HepG2 (cell line): ENCODE results near the gene FMO2.

Source experiments
- MEIS1 ChIP-seq: sonication (generic); formaldehyde crosslinking; IDR thresholded peaks from 2 replicates; pipeline ENCODE4 v1.9.0; 2021; ENCODE audit warnings: mild to moderate bottlenecking, missing genetic modification reagents, moderate library complexity, borderline replicate concordance
- MTA3 ChIP-seq: sonication (generic); formaldehyde crosslinking; IDR thresholded peaks from 2 replicates; pipeline ENCODE4 v1.4.0; 2020; ENCODE audit warnings: missing genetic modification reagents
- NONO ChIP-seq, 2 experiments: fragments of 450-650 bp in 1 of 2; sonication (generic) in 1 of 2; formaldehyde crosslinking in 1 of 2; IDR thresholded peaks in 1 of 2; conservative IDR thresholded peaks in 1 of 2; 2 replicates each; pipeline versions ENCODE4 v1.6.1 to v1.8.0; 2017 to 2022; ENCODE audit warnings: mild to moderate bottlenecking in 1 of 2, missing genetic modification reagents in 1 of 2, moderate library complexity in 1 of 2
- NR1H2 ChIP-seq: sonication (generic); formaldehyde crosslinking; IDR thresholded peaks from 2 replicates; pipeline ENCODE4 v1.8.1; 2022; ENCODE audit warnings: low read depth, missing genetic modification reagents, borderline replicate concordance
- POLR2AphosphoS5 ChIP-seq: IDR thresholded peaks from 2 replicates; pipeline ENCODE4 v1.6.1; 2012; ENCODE audit warnings: low read depth, low read length
- PTBP1 ChIP-seq: fragments of 200-400 bp; formaldehyde crosslinking; IDR thresholded peaks from 2 replicates; pipeline ENCODE4 v1.6.1; 2018; ENCODE audit warnings: low read length, low read depth; ENCODE audit not compliant: poor library complexity, severe bottlenecking
- TCF7L2 ChIP-seq: IDR thresholded peaks from 2 replicates; pipeline ENCODE4 v1.6.1; 2011; ENCODE audit warnings: mild to moderate bottlenecking, low read depth, low read length, moderate library complexity
- ZNF121 ChIP-seq: sonication (generic); formaldehyde crosslinking; IDR thresholded peaks from 2 replicates; pipeline ENCODE4 v1.5.0; 2020; ENCODE audit warnings: mild to moderate bottlenecking, missing genetic modification reagents
- TF ChIP-seq, protein P1 (sequence below): sonication (generic); formaldehyde crosslinking; IDR thresholded peaks from 2 replicates; pipeline ENCODE4 v1.5.1; 2020; ENCODE audit warnings: missing genetic modification reagents, mild to moderate bottlenecking, borderline replicate concordance
- TF ChIP-seq, protein P2 (sequence below): sonication (generic); formaldehyde crosslinking; IDR thresholded peaks from 2 replicates; pipeline ENCODE4 v1.4.0; 2020; ENCODE audit warnings: missing genetic modification reagents, borderline replicate concordance
- TF ChIP-seq, protein P3 (sequence below): sonication (generic); formaldehyde crosslinking; conservative IDR thresholded peaks from 2 replicates; pipeline ENCODE4 v1.8.0; 2022; ENCODE audit warnings: low read depth, missing genetic modification reagents
- TF ChIP-seq, protein P4 (sequence below): sonication (generic); formaldehyde crosslinking; IDR thresholded peaks from 2 replicates; pipeline ENCODE4 v1.5.0; 2020; ENCODE audit warnings: mild to moderate bottlenecking, missing genetic modification reagents, moderate library complexity
- TF ChIP-seq, protein P5 (sequence below): sonication (generic); formaldehyde crosslinking; IDR thresholded peaks from 2 replicates; pipeline ENCODE4 v1.9.0; 2021; ENCODE audit warnings: missing genetic modification reagents, borderline replicate concordance

DNA sequence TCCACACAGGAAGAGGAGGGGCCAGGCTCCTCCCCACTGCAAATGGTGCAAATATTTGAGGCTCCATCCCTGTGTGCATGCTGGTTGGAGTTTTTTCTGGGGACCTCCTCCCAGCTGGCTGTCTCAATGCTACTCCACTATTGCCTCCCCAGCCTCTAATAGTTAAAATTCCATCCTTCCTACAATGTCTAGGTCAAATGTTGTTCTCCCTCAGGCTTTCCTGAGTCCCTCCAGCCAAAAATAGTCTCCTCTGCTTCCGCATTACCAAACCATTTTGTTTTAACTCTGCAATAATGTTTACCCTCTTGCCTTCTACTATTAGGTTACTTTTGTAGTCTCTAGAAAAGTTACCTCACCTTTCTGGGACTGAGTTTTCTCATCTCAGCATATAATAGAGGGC lies 33.6 kb downstream of the FMO2 start:
- no peak for TF ChIP-seq PTBP1
- TF ChIP-seq ZNF121: no peak
- TF ChIP-seq, protein P1, sequence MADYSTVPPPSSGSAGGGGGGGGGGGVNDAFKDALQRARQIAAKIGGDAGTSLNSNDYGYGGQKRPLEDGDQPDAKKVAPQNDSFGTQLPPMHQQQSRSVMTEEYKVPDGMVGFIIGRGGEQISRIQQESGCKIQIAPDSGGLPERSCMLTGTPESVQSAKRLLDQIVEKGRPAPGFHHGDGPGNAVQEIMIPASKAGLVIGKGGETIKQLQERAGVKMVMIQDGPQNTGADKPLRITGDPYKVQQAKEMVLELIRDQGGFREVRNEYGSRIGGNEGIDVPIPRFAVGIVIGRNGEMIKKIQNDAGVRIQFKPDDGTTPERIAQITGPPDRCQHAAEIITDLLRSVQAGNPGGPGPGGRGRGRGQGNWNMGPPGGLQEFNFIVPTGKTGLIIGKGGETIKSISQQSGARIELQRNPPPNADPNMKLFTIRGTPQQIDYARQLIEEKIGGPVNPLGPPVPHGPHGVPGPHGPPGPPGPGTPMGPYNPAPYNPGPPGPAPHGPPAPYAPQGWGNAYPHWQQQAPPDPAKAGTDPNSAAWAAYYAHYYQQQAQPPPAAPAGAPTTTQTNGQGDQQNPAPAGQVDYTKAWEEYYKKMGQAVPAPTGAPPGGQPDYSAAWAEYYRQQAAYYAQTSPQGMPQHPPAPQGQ (CRISPR knock-in tag): no peak
- no peak for TF ChIP-seq TCF7L2
- TF ChIP-seq, protein P2, sequence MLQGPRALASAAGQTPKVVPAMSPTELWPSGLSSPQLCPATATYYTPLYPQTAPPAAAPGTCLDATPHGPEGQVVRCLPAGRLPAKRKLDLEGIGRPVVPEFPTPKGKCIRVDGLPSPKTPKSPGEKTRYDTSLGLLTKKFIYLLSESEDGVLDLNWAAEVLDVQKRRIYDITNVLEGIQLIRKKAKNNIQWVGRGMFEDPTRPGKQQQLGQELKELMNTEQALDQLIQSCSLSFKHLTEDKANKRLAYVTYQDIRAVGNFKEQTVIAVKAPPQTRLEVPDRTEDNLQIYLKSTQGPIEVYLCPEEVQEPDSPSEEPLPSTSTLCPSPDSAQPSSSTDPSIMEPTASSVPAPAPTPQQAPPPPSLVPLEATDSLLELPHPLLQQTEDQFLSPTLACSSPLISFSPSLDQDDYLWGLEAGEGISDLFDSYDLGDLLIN (CRISPR knock-in tag): no peak
- TF ChIP-seq, protein P3, sequence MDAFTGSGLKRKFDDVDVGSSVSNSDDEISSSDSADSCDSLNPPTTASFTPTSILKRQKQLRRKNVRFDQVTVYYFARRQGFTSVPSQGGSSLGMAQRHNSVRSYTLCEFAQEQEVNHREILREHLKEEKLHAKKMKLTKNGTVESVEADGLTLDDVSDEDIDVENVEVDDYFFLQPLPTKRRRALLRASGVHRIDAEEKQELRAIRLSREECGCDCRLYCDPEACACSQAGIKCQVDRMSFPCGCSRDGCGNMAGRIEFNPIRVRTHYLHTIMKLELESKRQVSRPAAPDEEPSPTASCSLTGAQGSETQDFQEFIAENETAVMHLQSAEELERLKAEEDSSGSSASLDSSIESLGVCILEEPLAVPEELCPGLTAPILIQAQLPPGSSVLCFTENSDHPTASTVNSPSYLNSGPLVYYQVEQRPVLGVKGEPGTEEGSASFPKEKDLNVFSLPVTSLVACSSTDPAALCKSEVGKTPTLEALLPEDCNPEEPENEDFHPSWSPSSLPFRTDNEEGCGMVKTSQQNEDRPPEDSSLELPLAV (CRISPR knock-in tag): no peak
- no peak for TF ChIP-seq MTA3 (CRISPR knock-in tag)
- TF ChIP-seq MEIS1 (CRISPR knock-in tag): no peak
- no peak for TF ChIP-seq NONO (IDR thresholded peaks at IDR 0.05)
- TF ChIP-seq NONO (CRISPR knock-in tag; conservative IDR thresholded peaks at IDR 0.05): no peak
- TF ChIP-seq, protein P4, sequence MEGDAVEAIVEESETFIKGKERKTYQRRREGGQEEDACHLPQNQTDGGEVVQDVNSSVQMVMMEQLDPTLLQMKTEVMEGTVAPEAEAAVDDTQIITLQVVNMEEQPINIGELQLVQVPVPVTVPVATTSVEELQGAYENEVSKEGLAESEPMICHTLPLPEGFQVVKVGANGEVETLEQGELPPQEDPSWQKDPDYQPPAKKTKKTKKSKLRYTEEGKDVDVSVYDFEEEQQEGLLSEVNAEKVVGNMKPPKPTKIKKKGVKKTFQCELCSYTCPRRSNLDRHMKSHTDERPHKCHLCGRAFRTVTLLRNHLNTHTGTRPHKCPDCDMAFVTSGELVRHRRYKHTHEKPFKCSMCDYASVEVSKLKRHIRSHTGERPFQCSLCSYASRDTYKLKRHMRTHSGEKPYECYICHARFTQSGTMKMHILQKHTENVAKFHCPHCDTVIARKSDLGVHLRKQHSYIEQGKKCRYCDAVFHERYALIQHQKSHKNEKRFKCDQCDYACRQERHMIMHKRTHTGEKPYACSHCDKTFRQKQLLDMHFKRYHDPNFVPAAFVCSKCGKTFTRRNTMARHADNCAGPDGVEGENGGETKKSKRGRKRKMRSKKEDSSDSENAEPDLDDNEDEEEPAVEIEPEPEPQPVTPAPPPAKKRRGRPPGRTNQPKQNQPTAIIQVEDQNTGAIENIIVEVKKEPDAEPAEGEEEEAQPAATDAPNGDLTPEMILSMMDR (CRISPR knock-in tag): no peak
- no peak for TF ChIP-seq NR1H2 (CRISPR knock-in tag)
- TF ChIP-seq, protein P5, sequence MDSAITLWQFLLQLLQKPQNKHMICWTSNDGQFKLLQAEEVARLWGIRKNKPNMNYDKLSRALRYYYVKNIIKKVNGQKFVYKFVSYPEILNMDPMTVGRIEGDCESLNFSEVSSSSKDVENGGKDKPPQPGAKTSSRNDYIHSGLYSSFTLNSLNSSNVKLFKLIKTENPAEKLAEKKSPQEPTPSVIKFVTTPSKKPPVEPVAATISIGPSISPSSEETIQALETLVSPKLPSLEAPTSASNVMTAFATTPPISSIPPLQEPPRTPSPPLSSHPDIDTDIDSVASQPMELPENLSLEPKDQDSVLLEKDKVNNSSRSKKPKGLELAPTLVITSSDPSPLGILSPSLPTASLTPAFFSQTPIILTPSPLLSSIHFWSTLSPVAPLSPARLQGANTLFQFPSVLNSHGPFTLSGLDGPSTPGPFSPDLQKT (CRISPR knock-in tag): no peak
- TF ChIP-seq POLR2AphosphoS5: no peak
